K562 (cell line): Measurements from ENCODE around the gene NME2. TPM values are rescaled to one million over a fixed set of nuclear protein-coding genes. Genes with fewer than 3 reads are reported as not detected.
A peak's percentile ranks its signal among the peaks of the same experiment; 100 is the strongest.

Source experiments
- ATAC-seq: fragments of 200-7000 bp; cut with Tn5 transposase; 3 replicates; pipeline ENCODE4 v1.9.1; 2020; ENCODE audit warnings: moderate library complexity
- BruUV-seq: library from RNA; stranded (reverse); fragments of 400-500 nt; replicated peaks from 2 replicates; lab custom pipeline; 2021; lab: Mats Ljungman, UMichigan
- CTCF ChIA-PET: fragments of 300-600 bp; formaldehyde crosslinking; extraction: SDS; loops from one replicate; lab custom pipeline; 2021; ENCODE audit warnings: low intra/inter-chr PET ratio; lab: Yijun Ruan, JAX
- POLR2A ChIA-PET: fragments of 300-600, 350-650 bp; sonication (Branson Sonifier 250); formaldehyde crosslinking; extraction: SDS; loops from one replicate; lab custom pipeline; 2021; ENCODE audit warnings: antibody characterized with exemption, inconsistent platforms; lab: Yijun Ruan, JAX
- DNase-seq, 4 experiments: peaks; one replicate each; pipeline versions ENCODE4 v3.0.0 to v3.0.0-alpha.2; 2011 to 2018; ENCODE audit warnings: low spot score in 3 of 4, mixed read lengths in 3 of 4; ENCODE audit errors: extremely low read depth in 1 of 4
- FAIRE-seq: peaks from 2 replicates; lab custom pipeline; 2011; peaks lifted over from hg19 to GRCh38; lab: Jason Lieb, UNC
- H2AFZ ChIP-seq: 2 replicates; pipeline ENCODE4 v1.6.0; 2011; ENCODE audit warnings: low read depth, low read length, control low read depth, inconsistent platforms
- H3K27ac ChIP-seq: fragments of 200-600 bp; 3 replicates; pipeline ENCODE4 v1.8.0; 2011; ENCODE audit warnings: low read depth, mild to moderate bottlenecking, control low read depth, inconsistent platforms, low read length, moderate library complexity, mixed read lengths; ENCODE audit errors: extremely low read depth
- H3K27me3 ChIP-seq, 2 experiments: fragments of 300-600 bp in 1 of 2; 2 replicates in 1 of 2; 3 replicates in 1 of 2; pipeline versions ENCODE4 v1.6.0 to v1.8.0; 2011; ENCODE audit warnings: inconsistent platforms in 2 of 2, low read length in 2 of 2, mild to moderate bottlenecking in 1 of 2, mixed read lengths in 1 of 2, moderate library complexity in 1 of 2; ENCODE audit not compliant: control insufficient read depth in 2 of 2, insufficient read depth in 2 of 2
- H3K36me3 ChIP-seq: fragments of 300-600 bp; 3 replicates; pipeline ENCODE4 v1.8.0; 2011; ENCODE audit warnings: mild to moderate bottlenecking, low read length, inconsistent platforms; ENCODE audit not compliant: control insufficient read depth, insufficient read depth
- H3K4me1 ChIP-seq, 2 experiments: fragments of 200-600 bp in 1 of 2; replicated peaks in 1 of 2; 2 replicates in 1 of 2; 3 replicates in 1 of 2; pipeline versions ENCODE4 v1.5.1 to v1.8.0; 2011; ENCODE audit warnings: inconsistent platforms in 2 of 2, low read length in 2 of 2, mild to moderate bottlenecking in 1 of 2, mixed read lengths in 1 of 2, moderate library complexity in 1 of 2; ENCODE audit not compliant: control insufficient read depth in 2 of 2, insufficient read depth in 2 of 2
- H3K4me2 ChIP-seq: 2 replicates; pipeline ENCODE4 v1.6.1; 2011; ENCODE audit warnings: low read length, control low read depth, inconsistent platforms, mixed read lengths; ENCODE audit not compliant: insufficient read depth
- H3K4me3 ChIP-seq: fragments of 200-600 bp; sonication (generic), shearing (Covaris generic); 2 replicates; pipeline ENCODE4 v1.5.1; 2016; ENCODE audit warnings: control low read depth, inconsistent platforms
- H3K79me2 ChIP-seq: fragments of 200-600 bp; 3 replicates; pipeline ENCODE4 v1.8.0; 2011; ENCODE audit warnings: low read length, inconsistent platforms; ENCODE audit not compliant: control insufficient read depth, insufficient read depth
- H3K9ac ChIP-seq, 2 experiments: 2 replicates each; pipeline versions ENCODE4 v1.6.0 to v1.6.1; 2011; ENCODE audit warnings: low read depth in 2 of 2, low read length in 2 of 2, control low read depth in 1 of 2, inconsistent platforms in 1 of 2, mild to moderate bottlenecking in 1 of 2, mixed read lengths in 1 of 2; ENCODE audit not compliant: insufficient read depth in 1 of 2
- H3K9me1 ChIP-seq: one replicate; pipeline ENCODE4 v1.6.0; 2011; ENCODE audit warnings: inconsistent platforms, mild to moderate bottlenecking, low read length, moderate library complexity; ENCODE audit not compliant: control insufficient read depth, insufficient read depth
- H3K9me3 ChIP-seq: replicated peaks from 2 replicates; pipeline ENCODE4 v1.5.1; 2011; ENCODE audit warnings: low read depth, low read length, inconsistent platforms; ENCODE audit not compliant: control insufficient read depth, insufficient read depth
- H4K20me1 ChIP-seq: replicated peaks from 2 replicates; pipeline ENCODE4 v1.6.1; 2011; ENCODE audit warnings: low read length, inconsistent platforms, mixed read lengths; ENCODE audit not compliant: control insufficient read depth, insufficient read depth
- BMI1 ChIP-seq: fragments of 150-350 bp; IDR thresholded peaks from 2 replicates; pipeline ENCODE4 v1.6.1; 2014; ENCODE audit warnings: low read length
- CXXC5 ChIP-seq: fragments of 250-450 bp; sonication (Bioruptor Pico); IDR thresholded peaks from 2 replicates; pipeline ENCODE4 v1.8.0; 2022; ENCODE audit warnings: inconsistent platforms, mild to moderate bottlenecking, moderate library complexity
- DDX20 ChIP-seq: fragments of 450-650 bp; IDR thresholded peaks from 2 replicates; pipeline ENCODE4 v1.6.1; 2016; ENCODE audit warnings: missing genetic modification characterization, low read depth, mild to moderate bottlenecking, missing compliant biosample characterization, moderate library complexity
- FOS ChIP-seq: IDR thresholded peaks from 3 replicates; pipeline ENCODE4 v1.6.1; 2011; ENCODE audit not compliant: insufficient read length; ENCODE audit errors: extremely low read depth
- FOXJ2 ChIP-seq: fragments of 200-800 bp; sonication (Bioruptor generic); IDR thresholded peaks from 2 replicates; pipeline ENCODE4 v1.6.1; 2016; ENCODE audit warnings: missing genetic modification characterization, missing compliant biosample characterization
- FOXK2 ChIP-seq, 2 experiments: fragments of 450-650 bp; IDR thresholded peaks in 1 of 2; conservative IDR thresholded peaks in 1 of 2; 2 replicates each; pipeline ENCODE4 v1.6.1; 2016; ENCODE audit warnings: low read depth in 2 of 2, mild to moderate bottlenecking in 1 of 2
- HMGXB4 ChIP-seq: sonication (generic); formaldehyde crosslinking; IDR thresholded peaks from 2 replicates; pipeline ENCODE4 v1.8.1; 2023; ENCODE audit warnings: mild to moderate bottlenecking, missing genetic modification reagents
- MEIS2 ChIP-seq: fragments of 450-650 bp; IDR thresholded peaks from 2 replicates; pipeline ENCODE4 v1.6.1; 2014; ENCODE audit warnings: mild to moderate bottlenecking; ENCODE audit not compliant: partially characterized antibody
- MTA2 ChIP-seq: fragments of 450-650 bp; IDR thresholded peaks from 2 replicates; pipeline ENCODE4 v1.6.1; 2016; ENCODE audit warnings: low read depth
- MXI1 ChIP-seq: IDR thresholded peaks from 2 replicates; pipeline ENCODE4 v1.6.1; 2011; ENCODE audit warnings: low read depth, mild to moderate bottlenecking, improper control_type of control experiment, low read length
- NR2C2 ChIP-seq, 2 experiments: fragments of 200-800 bp in 1 of 2; sonication (Bioruptor generic) in 1 of 2; sonication (generic) in 1 of 2; formaldehyde crosslinking in 1 of 2; IDR thresholded peaks; 2 replicates each; pipeline versions ENCODE4 v1.6.1 to v1.8.0; 2016 to 2022; ENCODE audit warnings: mild to moderate bottlenecking in 1 of 2, missing compliant biosample characterization in 1 of 2, missing genetic modification characterization in 1 of 2, missing genetic modification reagents in 1 of 2
- RFX1 ChIP-seq: fragments of 450-650 bp; IDR thresholded peaks from 2 replicates; pipeline ENCODE4 v1.6.1; 2016; ENCODE audit warnings: mild to moderate bottlenecking, moderate library complexity
- TRIM28 ChIP-seq: fragments of 450-650 bp; IDR thresholded peaks from 2 replicates; pipeline ENCODE4 v1.6.1; 2017
- ZBTB5 ChIP-seq: fragments of 450-650 bp; IDR thresholded peaks from 2 replicates; pipeline ENCODE4 v1.6.1; 2017; ENCODE audit warnings: antibody characterized with exemption
- WGBS: fragments of 100-300 bp; shearing (Covaris generic); methylation state at CpG from one replicate; pipeline ENCODE4 v1.1.6; 2016; ENCODE audit warnings: low coverage, mixed read lengths; ENCODE audit not compliant: insufficient coverage; ENCODE audit errors: missing lambda C conversion rate; 5-methylcytosine and 5-hydroxymethylcytosine counted together
- in situ Hi-C: fragments of 300-500 bp; cut with MboI; formaldehyde crosslinking; loops from 4 replicates; pipeline ENCODE4 v1.15.0; 2018; ENCODE audit warnings: inconsistent platforms, mixed read lengths
- intact Hi-C: fragments of 100-400 bp; cut with micrococcal nuclease; formaldehyde crosslinking; loops from 2 replicates; pipeline ENCODE4 v1.14.2; 2022
- polyA plus RNA-seq, 8 experiments: library from polyadenylated mRNA; depleted of rRNA in 4 of 8; stranded (reverse) in 5 of 8; unstranded in 3 of 8; fragments of >200 nt; fragmentation: Nextera tagmentation in 2 of 8; fragmentation: Illumina TruSeq in 1 of 8; extraction: Ambion mirVana in 2 of 8; extraction: Trizol in 1 of 8; gene quantifications; 2 replicates each; pipeline versions ENCODE4 v1.2.1 to v1.2.3, GENCODE V29; 2011 to 2014; ENCODE audit warnings: inconsistent platforms in 1 of 8, missing spikeins in 1 of 8
- total RNA-seq, 7 experiments: library from RNA; depleted of rRNA in 6 of 7; stranded (reverse); fragments of >200 nt in 6 of 7; fragmentation: Illumina TruSeq in 2 of 7; extraction: Trizol in 2 of 7; gene quantifications; 2 replicates each; pipeline versions ENCODE4 v1.2.1 to v1.2.3, GENCODE V29; 2011 to 2021; ENCODE audit warnings: low replicate concordance in 1 of 7
- TF ChIP-seq, protein P1 (sequence below): fragments of 450-650 bp; IDR thresholded peaks from 2 replicates; pipeline ENCODE4 v1.6.1; 2016

Gene NME2
- total and polyA plus RNA-seq, 9 of the 15 experiments (the other 6 are each of a cell fraction or from before 2014, with no cell fraction given): 684 to 1,202 (median 924) TPM

- Histone ChIP-seq H3K9me1 (no peaks in the 10 kb centered on the region), H3K27ac (peak overlapping the region; percentile 36; the same call in 1 of the 3 replicates), H4K20me1 (no peaks in the 10 kb centered on the region), H3K9me3 (no peaks in the 10 kb centered on the region), H3K9ac (no peak overlapping the region), H3K4me1 (peaks cover 4 to 13% of the 10 kb centered on the region in 2 experiments; a peak in 4 of 5 replicates), H3K36me3 (no peaks in the 10 kb centered on the region), H3K4me2 (peak overlapping the region; percentile 32), H3K4me3 (no peak overlapping the region), H3K79me2 (no peaks in the 10 kb centered on the region), H3K27me3 (no peaks in the 10 kb centered on the region), H2AFZ (peak overlapping the region; percentile 70)
- FAIRE-seq: peak; percentile 61
- intact Hi-C loops (no loop called here), in situ Hi-C loops (no loop called here)
- WGBS: 17% methylated on average over 3 of the region's 3 CpGs
- peak in 2 of 4 experiments; percentile 34 to 84 for DNase-seq
- ChIA-PET CTCF (no interaction called here), POLR2A (interaction anchor here (0.5 to 3.2 kb wide), 4 partner anchors 8 to 25 kb away, joined by 3 to 10 read pairs (median 3); partner anchors contain the start of gene NME1)
- BruUV-seq: no TSS peak
- peak; percentile 82 for ATAC-seq
- TF ChIP-seq MTA2 (no peak), BMI1 (peak; percentile 98), MEIS2 (peak; percentile 50), DDX20 (tag) (no peak), HMGXB4 (CRISPR knock-in tag) (no peak), CXXC5 (CRISPR knock-in tag) (peak; percentile 37; the same call in 1 of the 2 replicates), TRIM28 (no peak), NR2C2 (CRISPR knock-in tag; IDR thresholded peaks at IDR 0.05) (no peak), NR2C2 (tag; IDR thresholded peaks at IDR 0.05) (peak; percentile 69), FOXJ2 (tag) (peak; percentile 98), FOS (no peak), ZBTB5 (peak; percentile 83), FOXK2 (conservative IDR thresholded peaks at IDR 0.05 in 1 of 2, IDR thresholded peaks at IDR 0.05 in 1 of 2; ENCODE audit: low read depth in 2 of 2) (0 out of 4 replicates have a peak, but pooled peaks of 1 of the 2 experiments have one; percentile 18), RFX1 (peak; percentile 99), MXI1 (peak; percentile 99)
- TF ChIP-seq, protein P1, sequence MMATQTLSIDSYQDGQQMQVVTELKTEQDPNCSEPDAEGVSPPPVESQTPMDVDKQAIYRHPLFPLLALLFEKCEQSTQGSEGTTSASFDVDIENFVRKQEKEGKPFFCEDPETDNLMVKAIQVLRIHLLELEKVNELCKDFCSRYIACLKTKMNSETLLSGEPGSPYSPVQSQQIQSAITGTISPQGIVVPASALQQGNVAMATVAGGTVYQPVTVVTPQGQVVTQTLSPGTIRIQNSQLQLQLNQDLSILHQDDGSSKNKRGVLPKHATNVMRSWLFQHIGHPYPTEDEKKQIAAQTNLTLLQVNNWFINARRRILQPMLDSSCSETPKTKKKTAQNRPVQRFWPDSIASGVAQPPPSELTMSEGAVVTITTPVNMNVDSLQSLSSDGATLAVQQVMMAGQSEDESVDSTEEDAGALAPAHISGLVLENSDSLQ: peak; percentile 98
These were observed 38.1 kb upstream of the NME2 start for GRCh38 chr17:51128076-51128475.
